ENCODE results near the gene HMGXB4.
"Not testable (repeated sequence)": the region's sequence is repeated elsewhere in the genome, so short reads cannot be mapped to it uniquely, and the experiment has no call there.

HMGXB4 gene

DNA sequence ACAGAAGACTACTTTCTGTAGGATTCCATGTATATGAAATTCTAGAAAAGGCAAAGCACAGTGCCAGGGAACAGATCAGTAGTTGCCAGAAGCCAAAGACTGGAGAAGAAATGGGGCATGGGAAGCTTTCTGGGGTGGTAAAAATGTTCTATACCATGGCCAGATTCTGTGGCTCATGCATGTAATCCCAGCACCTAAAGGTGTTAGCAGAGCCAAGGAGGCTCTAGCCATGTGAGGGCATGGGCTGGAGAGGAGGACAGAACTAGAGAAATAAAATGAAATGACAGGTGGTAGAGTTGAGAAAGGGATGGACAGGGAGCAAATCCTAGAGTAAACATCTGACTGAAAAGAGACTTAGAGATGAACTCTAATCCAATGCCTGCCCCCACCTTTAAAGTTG, 26.9 kb upstream of the HMGXB4 start:
- Histone ChIP-seq H3K9me2 (replicated peaks; ENCODE audit: insufficient read depth, low read length) (no peaks in the 10 kb centered on the region), H4K20me1 (ENCODE audit: low read depth, low read length) (no peaks in the 10 kb centered on the region), H3F3A (ENCODE audit: insufficient read depth) (no peaks in the 10 kb centered on the region), H3K27ac (ENCODE audit: low read depth, low read length) (no peak overlapping the region), H3K4me3 (ENCODE audit: insufficient read depth, low read length, poor library complexity, severe bottlenecking) (peak overlapping the region; percentile 47), H3K9ac (ENCODE audit: low read length) (peak overlapping the region; percentile 42), H3K79me2 (ENCODE audit: insufficient read depth, low read length) (no peaks in the 10 kb centered on the region), H3K27me3 (ENCODE audit: low read length) (no peaks in the 10 kb centered on the region), H3K4me2 (ENCODE audit: low read depth, low read length, poor library complexity, severe bottlenecking) (peak overlapping the region; percentile 57), H3K36me3 (ENCODE audit: low read length) (no peaks in the 10 kb centered on the region), H2AFZ (ENCODE audit: low read depth, low read length, severe bottlenecking) (peak overlapping the region; percentile 81), H3K9me3 (ENCODE audit: insufficient read depth, low read length) (no peaks in the 10 kb centered on the region)
- no peak for TF ChIP-seq EZH2phosphoT487 (conservative IDR thresholded peaks at IDR 0.05; ENCODE audit: low read length)

DNA sequence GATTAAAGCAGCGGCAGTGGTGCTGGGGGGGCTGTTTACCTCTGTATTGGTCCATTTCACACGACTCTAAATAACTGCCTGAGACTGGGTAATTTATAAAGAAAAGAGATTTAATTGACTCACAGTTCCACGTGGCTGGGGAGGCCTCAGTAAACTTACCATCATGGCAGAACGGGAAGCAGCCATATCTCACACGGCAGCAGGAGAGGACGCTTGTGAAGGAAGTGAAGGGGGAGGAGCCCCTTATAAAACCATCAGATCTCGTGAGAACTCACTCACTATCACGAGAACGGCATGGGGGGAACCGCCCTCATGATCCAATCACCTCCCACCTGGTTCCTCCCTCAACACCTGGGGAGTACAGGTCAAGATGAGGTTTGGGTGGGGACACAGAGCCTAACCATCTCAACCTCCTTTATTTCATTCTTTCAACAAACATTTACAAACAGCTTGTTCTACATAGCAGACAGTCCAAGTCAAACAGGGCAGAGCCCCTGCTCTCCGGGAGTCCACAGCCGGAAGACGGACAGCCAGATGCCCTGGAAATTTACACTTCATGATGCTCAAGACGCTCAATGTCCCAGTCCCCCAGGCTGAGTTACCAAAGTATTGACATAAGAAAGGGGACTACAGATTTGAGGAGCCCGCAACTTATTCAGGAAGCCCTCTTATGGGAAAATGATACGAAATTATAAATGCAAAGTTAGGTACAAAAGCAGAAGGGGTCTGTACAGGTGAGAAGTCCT, 26.3 kb upstream of the HMGXB4 start:
- Histone ChIP-seq H3K4me2 (ENCODE audit: low read depth, low read length, poor library complexity, severe bottlenecking) (peak overlapping the region; percentile 57), H3F3A (ENCODE audit: insufficient read depth) (no peaks in the 10 kb centered on the region), H3K9me2 (replicated peaks; ENCODE audit: insufficient read depth, low read length) (no peaks in the 10 kb centered on the region), H3K27ac (ENCODE audit: low read depth, low read length) (no peak overlapping the region), H2AFZ (ENCODE audit: low read depth, low read length, severe bottlenecking) (peak overlapping the region; percentile 81), H3K36me3 (ENCODE audit: low read length) (no peaks in the 10 kb centered on the region), H3K9ac (ENCODE audit: low read length) (peak overlapping the region; percentile 42), H3K27me3 (ENCODE audit: low read length) (no peaks in the 10 kb centered on the region), H3K9me3 (ENCODE audit: insufficient read depth, low read length) (no peaks in the 10 kb centered on the region), H3K79me2 (ENCODE audit: insufficient read depth, low read length) (no peaks in the 10 kb centered on the region), H4K20me1 (ENCODE audit: low read depth, low read length) (no peaks in the 10 kb centered on the region), H3K4me3 (ENCODE audit: insufficient read depth, low read length, poor library complexity, severe bottlenecking) (peak overlapping the region; percentile 47)
- no peak for TF ChIP-seq EZH2phosphoT487 (conservative IDR thresholded peaks at IDR 0.05; ENCODE audit: low read length)
- TF ChIP-seq, protein P1, sequence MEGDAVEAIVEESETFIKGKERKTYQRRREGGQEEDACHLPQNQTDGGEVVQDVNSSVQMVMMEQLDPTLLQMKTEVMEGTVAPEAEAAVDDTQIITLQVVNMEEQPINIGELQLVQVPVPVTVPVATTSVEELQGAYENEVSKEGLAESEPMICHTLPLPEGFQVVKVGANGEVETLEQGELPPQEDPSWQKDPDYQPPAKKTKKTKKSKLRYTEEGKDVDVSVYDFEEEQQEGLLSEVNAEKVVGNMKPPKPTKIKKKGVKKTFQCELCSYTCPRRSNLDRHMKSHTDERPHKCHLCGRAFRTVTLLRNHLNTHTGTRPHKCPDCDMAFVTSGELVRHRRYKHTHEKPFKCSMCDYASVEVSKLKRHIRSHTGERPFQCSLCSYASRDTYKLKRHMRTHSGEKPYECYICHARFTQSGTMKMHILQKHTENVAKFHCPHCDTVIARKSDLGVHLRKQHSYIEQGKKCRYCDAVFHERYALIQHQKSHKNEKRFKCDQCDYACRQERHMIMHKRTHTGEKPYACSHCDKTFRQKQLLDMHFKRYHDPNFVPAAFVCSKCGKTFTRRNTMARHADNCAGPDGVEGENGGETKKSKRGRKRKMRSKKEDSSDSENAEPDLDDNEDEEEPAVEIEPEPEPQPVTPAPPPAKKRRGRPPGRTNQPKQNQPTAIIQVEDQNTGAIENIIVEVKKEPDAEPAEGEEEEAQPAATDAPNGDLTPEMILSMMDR (IDR thresholded peaks at IDR 0.05; ENCODE audit: insufficient read depth, low read length, poor library complexity, severe bottlenecking), result no peak

DNA sequence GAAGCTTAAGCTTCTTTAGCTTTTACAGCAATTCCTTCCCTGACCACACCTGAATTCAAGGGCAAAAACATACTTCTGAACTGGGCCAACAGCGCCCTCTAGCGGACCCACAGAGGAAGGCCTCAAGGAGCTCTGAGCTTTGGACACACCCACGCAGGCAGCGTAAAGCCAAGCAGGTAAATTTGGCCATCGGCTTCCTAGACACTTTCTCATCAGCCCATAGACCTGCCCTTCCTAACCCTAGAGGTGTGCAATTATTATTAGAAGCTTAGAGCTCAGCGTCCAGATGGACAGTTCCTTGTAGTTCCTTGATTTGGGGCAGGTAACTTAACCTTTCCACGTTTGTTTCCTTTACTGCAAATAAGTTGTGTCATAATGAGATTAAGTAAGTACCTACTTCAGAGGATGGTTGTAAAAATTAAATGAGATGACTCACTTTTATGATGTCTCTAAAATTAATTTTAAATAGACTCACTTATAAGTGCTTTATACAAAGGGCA, 25.7 kb upstream of the HMGXB4 start:
- TF ChIP-seq EZH2phosphoT487 (conservative IDR thresholded peaks at IDR 0.05; ENCODE audit: low read length), result no peak
- TF ChIP-seq, protein P1 (IDR thresholded peaks at IDR 0.05; ENCODE audit: insufficient read depth, low read length, poor library complexity, severe bottlenecking), result peak; percentile 83

DNA sequence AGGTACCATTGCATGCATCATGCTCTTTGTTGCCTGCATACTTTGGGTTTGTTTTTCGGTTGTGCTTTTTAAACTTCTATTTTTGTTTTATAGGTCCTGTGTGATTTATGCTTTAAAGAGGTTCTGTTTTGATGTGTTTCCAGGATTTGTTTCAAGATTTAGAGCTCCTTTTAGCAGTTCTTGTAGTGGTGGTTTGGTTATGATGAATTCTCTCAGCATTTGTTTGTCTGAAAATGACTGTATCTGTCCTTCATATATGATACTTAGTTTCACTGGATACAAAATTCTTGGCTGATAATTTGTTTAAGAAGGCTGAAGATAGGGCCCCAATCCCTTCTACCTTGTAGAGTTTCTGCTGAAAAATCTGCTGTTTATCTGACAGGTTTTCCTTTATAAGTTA, 18.5 kb upstream of the HMGXB4 start:
- H3K27me3 ChIP-seq (ENCODE audit: low read length), result not testable (repeated sequence)

More for the DNA sequence above, 25.7 kb upstream of the HMGXB4 start:
- Histone ChIP-seq H3K79me2 (ENCODE audit: insufficient read depth, low read length) (no peaks in the 10 kb centered on the region), H3K27ac (ENCODE audit: low read depth, low read length) (no peak overlapping the region), H3F3A (ENCODE audit: insufficient read depth) (no peaks in the 10 kb centered on the region), H3K9me2 (replicated peaks; ENCODE audit: insufficient read depth, low read length) (no peaks in the 10 kb centered on the region), H3K27me3 (ENCODE audit: low read length) (no peaks in the 10 kb centered on the region), H2AFZ (ENCODE audit: low read depth, low read length, severe bottlenecking) (peak overlapping the region; percentile 81), H3K4me2 (ENCODE audit: low read depth, low read length, poor library complexity, severe bottlenecking) (peak overlapping the region; percentile 57), H3K4me3 (ENCODE audit: insufficient read depth, low read length, poor library complexity, severe bottlenecking) (no peak overlapping the region), H4K20me1 (ENCODE audit: low read depth, low read length) (no peaks in the 10 kb centered on the region), H3K36me3 (ENCODE audit: low read length) (no peaks in the 10 kb centered on the region), H3K9ac (ENCODE audit: low read length) (no peak overlapping the region), H3K9me3 (ENCODE audit: insufficient read depth, low read length) (no peaks in the 10 kb centered on the region)

DNA sequence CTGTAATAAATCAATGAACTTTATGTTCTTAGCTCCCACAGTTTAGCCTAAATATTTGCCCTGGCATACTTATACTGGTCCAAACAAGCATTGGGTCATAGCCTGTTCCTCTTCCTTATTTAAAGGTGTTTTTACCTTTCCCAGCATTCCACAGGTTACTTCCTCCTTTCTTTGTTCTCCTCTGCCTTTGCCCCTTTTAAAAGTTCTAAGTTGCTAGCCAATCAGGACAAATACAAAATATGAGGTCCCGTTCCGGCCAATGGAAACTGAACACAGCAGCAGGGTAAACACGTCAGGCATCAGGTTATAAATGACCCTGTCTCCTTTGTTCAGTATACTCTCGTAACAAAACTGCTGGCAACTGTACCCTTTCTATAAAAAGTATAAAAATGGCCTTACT, 12.8 kb upstream of the HMGXB4 start:
- not testable (repeated sequence) for H3K9ac ChIP-seq (ENCODE audit: low read length); H3K9me2 ChIP-seq (replicated peaks; ENCODE audit: insufficient read depth, low read length); H3F3A ChIP-seq (ENCODE audit: insufficient read depth); H2AFZ ChIP-seq (ENCODE audit: low read depth, low read length, severe bottlenecking); H3K4me2 ChIP-seq (ENCODE audit: low read depth, low read length, poor library complexity, severe bottlenecking); H3K27me3 ChIP-seq (ENCODE audit: low read length); H3K27ac ChIP-seq (ENCODE audit: low read depth, low read length); H3K9me3 ChIP-seq (ENCODE audit: insufficient read depth, low read length); H3K36me3 ChIP-seq (ENCODE audit: low read length); H3K4me3 ChIP-seq (ENCODE audit: insufficient read depth, low read length, poor library complexity, severe bottlenecking); H3K79me2 ChIP-seq (ENCODE audit: insufficient read depth, low read length); H4K20me1 ChIP-seq (ENCODE audit: low read depth, low read length)

More for the DNA sequence above, 18.5 kb upstream of the HMGXB4 start:
- not testable (repeated sequence) for H3K27ac ChIP-seq (ENCODE audit: low read depth, low read length); H3K79me2 ChIP-seq (ENCODE audit: insufficient read depth, low read length); H3K36me3 ChIP-seq (ENCODE audit: low read length); H3K4me2 ChIP-seq (ENCODE audit: low read depth, low read length, poor library complexity, severe bottlenecking); H3F3A ChIP-seq (ENCODE audit: insufficient read depth); H3K4me3 ChIP-seq (ENCODE audit: insufficient read depth, low read length, poor library complexity, severe bottlenecking); H2AFZ ChIP-seq (ENCODE audit: low read depth, low read length, severe bottlenecking); H3K9me3 ChIP-seq (ENCODE audit: insufficient read depth, low read length); H3K9me2 ChIP-seq (replicated peaks; ENCODE audit: insufficient read depth, low read length); H4K20me1 ChIP-seq (ENCODE audit: low read depth, low read length); H3K9ac ChIP-seq (ENCODE audit: low read length)
